ENCODE results near the gene CSNK2A1.
A peak's percentile ranks its signal among the peaks of the same experiment; 100 is the strongest.
"Not testable (repeated sequence)": the region's sequence is repeated elsewhere in the genome, so short reads cannot be mapped to it uniquely, and the experiment has no call there.

Gene CSNK2A1

GRCh38 chr20:478949-479429 lies 64.6 kb downstream of the CSNK2A1 start:
- no peak overlapping the region for H3K27ac ChIP-seq (ENCODE audit: low read length)

GRCh38 chr20:478010-478948 lies 65.3 kb downstream of the CSNK2A1 start:
- Histone ChIP-seq H4K20me1 (ENCODE audit: insufficient read depth, low read length) (0 out of 2 replicates have a peak, but pooled peaks cover 3% of the 10 kb centered on the region), H3F3A (ENCODE audit: insufficient read depth, low read length) (0 out of 2 replicates have a peak, but pooled peaks cover 10% of the 10 kb centered on the region), H3K79me2 (ENCODE audit: low read length) (no peaks in the 10 kb centered on the region), H3K4me1 (ENCODE audit: low read length) (no peaks in the 10 kb centered on the region), H3K36me3 (replicated peaks; ENCODE audit: insufficient read depth, low read length) (0 out of 2 replicates have a peak, but pooled peaks cover 2% of the 10 kb centered on the region), H3K27ac (ENCODE audit: low read length) (no peak overlapping the region), H3K27me3 (replicated peaks; ENCODE audit: insufficient read depth, low read length) (no peaks in the 10 kb centered on the region), H3K4me2 (ENCODE audit: low read depth, low read length) (no peak overlapping the region), H3K9ac (ENCODE audit: low read length) (no peak overlapping the region), H3K9me3 (replicated peaks; ENCODE audit: insufficient read depth, low read length) (no peaks in the 10 kb centered on the region), H3K4me3 (ENCODE audit: low read length) (no peak overlapping the region), H3K9me2 (replicated peaks; ENCODE audit: insufficient read depth, low read length) (no peaks in the 10 kb centered on the region), H2AFZ (ENCODE audit: low read length) (no peak overlapping the region)
- TF ChIP-seq, protein P1, sequence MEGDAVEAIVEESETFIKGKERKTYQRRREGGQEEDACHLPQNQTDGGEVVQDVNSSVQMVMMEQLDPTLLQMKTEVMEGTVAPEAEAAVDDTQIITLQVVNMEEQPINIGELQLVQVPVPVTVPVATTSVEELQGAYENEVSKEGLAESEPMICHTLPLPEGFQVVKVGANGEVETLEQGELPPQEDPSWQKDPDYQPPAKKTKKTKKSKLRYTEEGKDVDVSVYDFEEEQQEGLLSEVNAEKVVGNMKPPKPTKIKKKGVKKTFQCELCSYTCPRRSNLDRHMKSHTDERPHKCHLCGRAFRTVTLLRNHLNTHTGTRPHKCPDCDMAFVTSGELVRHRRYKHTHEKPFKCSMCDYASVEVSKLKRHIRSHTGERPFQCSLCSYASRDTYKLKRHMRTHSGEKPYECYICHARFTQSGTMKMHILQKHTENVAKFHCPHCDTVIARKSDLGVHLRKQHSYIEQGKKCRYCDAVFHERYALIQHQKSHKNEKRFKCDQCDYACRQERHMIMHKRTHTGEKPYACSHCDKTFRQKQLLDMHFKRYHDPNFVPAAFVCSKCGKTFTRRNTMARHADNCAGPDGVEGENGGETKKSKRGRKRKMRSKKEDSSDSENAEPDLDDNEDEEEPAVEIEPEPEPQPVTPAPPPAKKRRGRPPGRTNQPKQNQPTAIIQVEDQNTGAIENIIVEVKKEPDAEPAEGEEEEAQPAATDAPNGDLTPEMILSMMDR (IDR thresholded peaks at IDR 0.05; ENCODE audit: low read length), result no peak
- TF ChIP-seq EZH2phosphoT487 (IDR thresholded peaks at IDR 0.05; ENCODE audit: low read length) (no peak), EZH2 (optimal IDR thresholded peaks at IDR 0.05; ENCODE audit: low read depth, low read length) (no peak)
- no peak for DNase-seq

More at GRCh38 chr20:478949-479429, 64.6 kb downstream of the CSNK2A1 start:
- no peaks in the 10 kb centered on the region for H3K4me1 ChIP-seq (ENCODE audit: low read length)
- no peaks in the 10 kb centered on the region for H3K9me3 ChIP-seq (replicated peaks; ENCODE audit: insufficient read depth, low read length)
- no peak overlapping the region for H3K4me3 ChIP-seq (ENCODE audit: low read length)
- H3K9ac ChIP-seq (ENCODE audit: low read length), result no peak overlapping the region
- 0 out of 2 replicates have a peak, but pooled peaks cover 2% of the 10 kb centered on the region for H3K36me3 ChIP-seq (replicated peaks; ENCODE audit: insufficient read depth, low read length)
- 0 out of 2 replicates have a peak, but pooled peaks cover 3% of the 10 kb centered on the region for H4K20me1 ChIP-seq (ENCODE audit: insufficient read depth, low read length)
- no peak overlapping the region for H3K4me2 ChIP-seq (ENCODE audit: low read depth, low read length)
- H3K9me2 ChIP-seq (replicated peaks; ENCODE audit: insufficient read depth, low read length), result no peaks in the 10 kb centered on the region
- TF ChIP-seq, protein P1 (IDR thresholded peaks at IDR 0.05; ENCODE audit: low read length), result peak; percentile 64
- TF ChIP-seq EZH2 (optimal IDR thresholded peaks at IDR 0.05; ENCODE audit: low read depth, low read length), result no peak
- H3F3A ChIP-seq (ENCODE audit: insufficient read depth, low read length), result 0 out of 2 replicates have a peak, but pooled peaks cover 10% of the 10 kb centered on the region
- no peaks in the 10 kb centered on the region for H3K27me3 ChIP-seq (replicated peaks; ENCODE audit: insufficient read depth, low read length)
- peak; percentile 76 for DNase-seq
- no peak overlapping the region for H2AFZ ChIP-seq (ENCODE audit: low read length)
- H3K79me2 ChIP-seq (ENCODE audit: low read length), result no peaks in the 10 kb centered on the region

DNA sequence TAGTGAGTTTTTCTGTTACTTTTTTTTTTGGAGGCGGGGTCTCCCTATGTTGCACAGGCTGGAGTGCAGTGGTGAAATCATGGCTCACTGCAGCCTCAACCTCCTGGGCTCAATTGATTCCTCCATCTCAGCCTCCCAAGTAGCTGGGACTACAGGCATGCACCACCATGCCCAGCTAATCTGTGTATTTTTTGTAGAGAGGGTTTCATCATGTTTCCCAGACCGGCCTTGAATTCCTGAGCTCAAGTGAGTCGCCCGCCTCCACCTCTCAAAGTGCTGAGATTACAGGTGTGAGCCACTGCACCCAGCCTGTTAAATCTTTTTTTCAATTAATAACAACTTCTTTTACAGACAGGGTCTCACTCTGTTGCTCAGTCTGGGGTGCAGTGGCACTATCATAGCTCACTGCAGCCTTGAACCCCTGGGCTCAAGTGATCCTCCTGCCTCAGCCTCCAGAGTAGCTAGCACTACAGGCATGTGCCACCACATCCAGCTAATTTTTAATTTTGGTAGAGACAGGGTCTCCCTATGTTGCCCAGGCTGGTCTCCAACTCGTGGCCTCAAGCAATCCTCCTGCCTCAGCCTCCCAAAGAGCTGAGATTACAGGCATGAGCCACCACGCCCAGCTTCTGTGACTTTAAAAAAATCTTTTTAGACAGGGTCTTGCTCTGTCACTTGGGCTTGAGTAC lies 66.9 kb downstream of the CSNK2A1 start:
- H3K4me3 ChIP-seq (ENCODE audit: low read length); H2AFZ ChIP-seq (ENCODE audit: low read length); H3K4me2 ChIP-seq (ENCODE audit: low read depth, low read length); H4K20me1 ChIP-seq (ENCODE audit: insufficient read depth, low read length); H3K4me1 ChIP-seq (ENCODE audit: low read length); H3K9me2 ChIP-seq (replicated peaks; ENCODE audit: insufficient read depth, low read length); H3K27ac ChIP-seq (ENCODE audit: low read length); H3K9ac ChIP-seq (ENCODE audit: low read length); H3K36me3 ChIP-seq (replicated peaks; ENCODE audit: insufficient read depth, low read length); DNase-seq; H3K27me3 ChIP-seq (replicated peaks; ENCODE audit: insufficient read depth, low read length); H3K79me2 ChIP-seq (ENCODE audit: low read length); H3K9me3 ChIP-seq (replicated peaks; ENCODE audit: insufficient read depth, low read length): not testable (repeated sequence)
- 0 out of 2 replicates have a peak, but pooled peaks cover 10% of the 10 kb centered on the region for H3F3A ChIP-seq (ENCODE audit: insufficient read depth, low read length)

Data from MM.1S (cell line).